K562 treated with DMSO at 1 percent for 48 hours (cell line): ENCODE data around the gene VWDE. TPM values are rescaled to one million over a fixed set of nuclear protein-coding genes. Genes with fewer than 3 reads are reported as not detected.

ENCODE experiments used
- total RNA-seq: library from RNA; unstranded; fragments of 300-600 nt; gene quantifications from 2 replicates; pipeline ENCODE4 v1.2.3, GENCODE V29; 2022; ENCODE audit warnings: low replicate concordance; ENCODE audit errors: extremely low read depth

Gene VWDE
- total RNA-seq = not detected in 2 replicates

GRCh38 chr7:12403287-12404181, at the start of gene VWDE:
Gene VWDE (minus strand): TSS chr7:12403865. CDS start chr7:12403716, 149 bp downstream.

Other genes starting within 250 kb of the VWDE start
- not detected in 2 replicates for gene TMEM106B, start 192.6 kb downstream of the VWDE start, total RNA-seq
- not detected in 2 replicates for gene SCIN, start 166.9 kb upstream of the VWDE start, total RNA-seq